HG03521 (cell line): Measurements from ENCODE around the gene CRK.

Source experiments
- ATAC-seq: cut with Tn5 transposase; IDR thresholded peaks from one replicate; pipeline ENCODE4 v1.9.1; 2021; ENCODE audit warnings: mild to moderate bottlenecking, moderate library complexity; ENCODE audit not compliant: unreplicated experiment

The CRK gene

DNA sequence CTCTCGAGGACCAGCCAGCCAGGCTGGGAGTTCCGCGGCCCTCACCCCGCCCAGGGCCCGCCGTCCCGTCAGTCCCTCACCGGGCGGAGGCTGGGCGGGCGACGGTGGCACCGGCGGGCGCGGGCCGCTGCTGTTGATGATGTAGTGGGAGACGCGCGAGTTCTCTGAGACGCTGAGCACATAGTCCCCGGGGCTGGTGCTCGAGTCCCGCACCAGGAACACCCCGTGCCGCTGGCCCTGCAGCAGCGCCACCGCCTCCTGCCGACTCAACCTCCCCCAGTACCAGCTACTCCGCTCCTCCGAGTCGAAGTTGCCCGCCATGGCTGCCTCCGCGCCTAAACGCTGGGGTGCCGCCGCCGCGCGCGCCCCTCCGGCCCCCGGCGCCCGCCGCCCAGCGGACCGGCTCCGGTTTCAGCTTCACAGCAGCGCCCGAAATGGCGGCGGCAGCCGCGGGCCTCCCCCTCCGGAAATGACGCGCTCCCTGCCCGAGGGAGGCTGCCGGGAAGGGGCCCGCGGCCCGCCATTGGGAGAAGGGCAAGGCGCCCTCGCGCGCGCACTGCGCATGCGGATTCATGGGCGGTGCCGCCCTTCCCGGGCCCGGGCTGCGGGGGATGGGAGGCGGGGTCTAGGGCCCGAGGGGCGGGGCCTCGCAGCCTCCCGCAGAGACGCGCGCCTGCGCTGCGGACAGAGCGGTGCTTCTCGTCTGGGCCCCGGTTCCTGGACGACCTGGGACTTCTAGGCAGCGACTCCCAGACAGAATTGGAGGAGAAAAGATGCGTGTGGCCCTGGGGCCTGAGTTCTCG, at the start of gene CRK:
Gene CRK (minus strand): TSS at position 436 of the 803 bp plus-strand sequence. CDS start 115 bp downstream, at position 321.
- peak; percentile 91 for ATAC-seq

- ATAC-seq, result no peak
Measured at GRCh38 chr17:1505586-1505985, 49.6 kb upstream of the CRK start.

DNA sequence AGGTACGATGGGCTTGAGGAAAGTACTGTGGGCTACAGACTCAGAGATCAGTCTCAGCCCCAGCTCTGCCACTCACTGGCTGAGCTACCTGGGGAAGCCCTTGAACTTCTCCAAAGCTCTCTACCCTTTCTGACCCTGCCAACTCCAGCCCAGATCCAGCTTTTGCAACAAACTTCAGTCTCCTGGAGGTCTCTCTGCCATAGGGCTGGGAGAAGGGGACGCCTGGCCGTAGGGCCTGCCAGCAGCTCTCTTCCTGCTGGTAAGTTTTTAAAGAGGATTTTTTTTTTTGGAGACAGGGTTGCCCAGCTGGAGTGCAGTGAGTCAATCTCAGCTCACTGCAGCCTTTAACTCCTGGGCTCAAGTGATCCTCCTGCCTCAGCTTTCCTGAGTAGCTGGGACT, 48.8 kb upstream of the CRK start:
- no peak for ATAC-seq

- no peak for ATAC-seq
Measured at GRCh38 chr17:1503699-1504098, 47.7 kb upstream of the CRK start.

DNA sequence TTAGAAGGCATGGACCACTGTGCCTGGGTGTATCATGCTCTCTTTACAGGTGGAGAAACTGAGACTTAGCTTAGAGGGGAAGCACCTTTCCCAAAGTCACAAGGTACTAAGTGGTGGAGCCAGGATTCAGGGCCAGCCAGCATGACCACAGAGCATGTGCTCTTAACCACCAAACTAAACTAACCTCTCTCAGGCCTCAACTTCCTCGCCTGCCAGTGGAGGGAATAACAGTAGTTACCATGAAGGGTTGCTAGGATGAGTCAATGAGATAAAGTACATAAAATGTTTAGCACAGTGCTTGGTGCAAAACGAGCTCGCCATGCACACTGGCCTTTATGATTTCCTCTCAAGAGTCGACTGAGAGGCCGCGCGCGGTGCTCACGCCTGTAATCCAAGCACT, 42.8 kb upstream of the CRK start:
- no peak for ATAC-seq

DNA sequence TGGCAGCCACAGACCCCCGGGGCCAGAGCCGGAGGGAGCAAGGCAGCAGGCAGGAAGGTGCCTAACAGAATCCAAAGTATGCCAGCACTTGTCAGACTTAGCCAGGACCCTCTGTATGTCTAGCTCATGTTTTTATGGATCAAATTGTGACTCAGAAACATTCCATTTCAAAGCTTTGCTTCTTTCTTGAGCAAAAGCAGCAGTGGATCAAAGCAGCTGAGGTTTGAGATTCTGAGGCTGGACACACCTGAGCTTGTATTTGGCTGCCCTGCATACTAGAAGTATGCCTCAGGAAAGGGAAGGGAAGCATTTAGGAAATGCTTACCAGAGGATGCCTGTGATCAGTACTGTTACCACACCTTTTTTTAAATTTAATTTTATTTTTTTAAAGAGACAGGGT, 42.2 kb upstream of the CRK start:
- ATAC-seq, result no peak

DNA sequence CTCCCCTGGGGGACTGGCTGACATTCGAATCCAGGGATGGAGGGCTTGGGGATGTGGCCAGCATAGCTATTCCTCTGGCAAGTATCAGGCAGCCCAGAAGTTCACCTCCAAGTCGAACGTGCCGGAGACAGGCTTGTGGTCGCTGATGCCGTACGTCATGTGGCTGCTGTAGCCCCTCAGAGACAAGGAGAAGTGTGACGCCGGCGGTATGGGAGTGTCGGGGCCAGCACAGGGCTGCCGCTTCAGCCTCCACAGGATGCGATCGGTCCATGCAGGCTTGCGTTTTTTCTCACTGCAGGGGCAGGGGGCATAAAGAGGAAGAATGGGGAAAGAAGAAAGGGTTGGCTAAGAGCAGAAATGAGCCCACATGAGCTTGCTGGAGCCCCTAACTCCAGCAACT, 41.8 kb upstream of the CRK start:
- ATAC-seq, result no peak

GRCh38 chr17:1496869-1497268, 40.8 kb upstream of the CRK start:
- ATAC-seq, result no peak

GRCh38 chr17:1495265-1495989, 39.4 kb upstream of the CRK start:
- ATAC-seq, result no peak

GRCh38 chr17:1494736-1495253, 38.8 kb upstream of the CRK start:
- no peak for ATAC-seq

- ATAC-seq, result no peak
Measured at GRCh38 chr17:1494203-1494602, 38.2 kb upstream of the CRK start.

DNA sequence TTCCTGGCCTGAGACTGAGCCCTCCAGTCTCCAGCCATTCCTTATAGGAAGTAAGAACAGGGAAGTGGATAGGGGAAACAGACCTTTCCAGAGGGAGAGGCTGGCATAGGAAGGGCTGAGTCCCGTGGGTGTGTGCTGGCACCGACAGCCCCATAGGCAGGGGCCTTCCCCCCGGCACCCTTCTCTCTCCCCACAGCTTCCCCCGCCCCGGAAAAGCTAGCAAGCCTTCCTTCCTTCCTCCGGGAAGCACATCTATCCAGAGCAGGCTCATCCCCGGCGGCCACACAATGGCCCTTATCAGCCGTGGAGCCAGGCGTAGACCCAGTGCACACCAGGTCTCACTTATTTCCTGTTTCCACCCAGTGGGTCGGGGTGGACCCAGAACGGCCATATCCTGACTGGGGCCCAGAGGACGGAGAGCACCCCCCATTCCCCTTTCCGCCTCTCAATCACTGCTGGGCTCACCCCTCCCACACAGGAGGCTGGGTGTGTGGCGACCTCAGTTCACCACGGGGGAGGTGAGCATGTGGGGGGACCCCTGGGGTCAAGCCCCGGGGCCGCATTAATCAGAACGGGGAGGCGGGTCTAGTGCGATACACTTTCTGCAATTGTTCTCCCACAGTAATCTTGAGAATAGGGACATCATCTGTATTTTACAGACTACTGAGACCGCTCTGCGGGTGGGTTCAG, 37.4 kb upstream of the CRK start:
- no peak for ATAC-seq

DNA sequence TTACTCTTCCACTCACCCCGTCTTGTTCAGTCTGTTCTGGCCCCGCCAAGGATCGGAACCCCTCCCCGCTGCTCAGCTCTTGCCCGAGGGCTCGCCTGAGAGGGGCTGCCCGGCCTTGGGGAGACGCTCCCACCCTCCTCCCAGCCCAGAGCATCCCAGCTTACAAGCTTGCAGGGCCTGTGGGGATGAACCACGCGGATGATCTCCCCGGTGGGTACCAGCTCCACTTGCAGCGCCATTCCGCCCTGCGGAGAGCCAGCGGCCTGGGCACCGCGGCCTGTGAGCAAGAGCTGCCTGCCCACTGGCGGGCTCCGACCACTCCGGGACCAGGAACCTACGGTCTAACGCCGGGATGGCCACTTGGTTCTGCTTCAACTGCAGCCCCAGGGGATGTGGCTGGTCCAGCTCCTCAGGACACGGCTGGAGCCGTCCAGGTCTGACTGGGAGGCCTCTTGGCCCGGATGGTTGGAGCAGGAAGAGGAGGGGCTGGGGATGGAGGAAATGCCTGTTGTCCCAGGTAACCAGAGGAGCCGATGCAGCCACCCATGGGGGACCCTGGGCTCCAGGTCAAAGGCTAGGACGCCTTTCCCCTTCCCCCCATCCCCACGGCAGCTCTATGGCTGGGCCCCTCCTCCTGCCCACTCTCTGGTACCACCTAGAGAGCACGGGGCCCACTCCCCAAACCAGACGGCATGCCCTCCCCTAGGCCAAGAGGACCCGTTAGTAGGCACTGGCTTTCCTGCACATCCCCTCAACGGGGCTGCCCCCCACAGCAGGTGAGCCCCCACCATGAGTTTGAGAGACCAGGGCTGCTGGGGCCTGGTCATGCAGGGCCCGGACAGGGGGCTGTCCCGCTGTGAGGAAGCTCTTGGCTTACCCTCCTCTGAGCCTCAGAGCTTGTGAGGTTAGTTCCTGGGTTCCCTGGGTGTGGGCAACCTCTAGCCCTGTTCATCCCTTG, 36.5 kb upstream of the CRK start, which contains the start of gene MYO1C:
Gene MYO1C (minus strand): TSS at position 438 of the 958 bp plus-strand sequence. CDS start 199 bp downstream, at position 239.
- ATAC-seq, result no peak

DNA sequence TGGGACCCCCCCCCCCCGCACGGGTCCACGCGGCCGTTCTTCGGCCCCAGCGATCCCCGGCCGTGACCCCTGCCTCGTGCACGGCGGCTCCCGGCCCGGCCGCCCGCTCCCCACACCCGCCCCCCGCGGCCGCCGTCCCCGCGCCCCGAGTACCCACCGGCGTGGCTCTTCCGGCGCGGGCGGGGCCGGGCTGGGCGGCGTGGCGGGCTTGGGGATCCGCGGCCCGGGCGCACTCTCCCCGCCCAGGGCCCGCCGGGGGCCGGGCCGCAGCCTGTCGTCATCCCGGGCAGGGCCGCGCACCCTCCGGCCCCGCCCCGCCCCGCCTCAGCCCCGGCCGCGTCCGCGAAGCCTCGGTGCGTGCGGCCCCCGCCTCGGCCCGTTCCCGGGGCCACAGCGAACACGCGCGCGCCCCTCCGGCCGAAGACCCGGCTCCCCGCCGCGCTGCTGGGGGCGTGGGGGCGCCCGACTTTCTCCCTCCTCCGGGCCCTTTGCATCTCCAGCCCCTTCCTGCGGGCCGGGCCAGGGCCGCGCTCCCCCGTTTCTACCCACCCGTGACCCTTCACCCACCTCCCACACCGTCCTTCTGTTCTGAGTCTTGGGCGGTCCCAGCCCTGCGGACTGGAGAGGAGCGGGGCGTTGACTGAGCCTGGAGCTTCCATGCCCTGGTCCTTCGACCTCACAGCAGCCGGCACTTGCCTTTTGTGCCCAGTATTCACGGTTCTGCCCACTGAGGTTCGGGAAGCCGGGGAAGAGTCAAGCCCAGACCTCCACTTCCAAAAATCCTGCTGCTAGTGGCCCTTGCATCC, 35.6 kb upstream of the CRK start:
- peak; percentile 35 for ATAC-seq

- peak; percentile 47 for ATAC-seq
Measured at GRCh38 chr17:1490643-1491442, 34.8 kb upstream of the CRK start.

GRCh38 chr17:1488826-1489270, 32.8 kb upstream of the CRK start:
- no peak for ATAC-seq

GRCh38 chr17:1487939-1488825, 32.1 kb upstream of the CRK start:
- ATAC-seq, result no peak
